ENCODE measurements around the gene FAT1.

FAT1 gene

GRCh38 chr4:186725469-186726425 lies 2.1 kb upstream of the FAT1 start:
- DNase-seq (ENCODE audit: low read depth), result peak; percentile 71

- DNase-seq (ENCODE audit: low read depth), result no peak
Observed at GRCh38 chr4:186724864-186725468, 1.3 kb upstream of the FAT1 start.

GRCh38 chr4:186724058-186724863 lies 605 bp upstream of the FAT1 start:
- no peak for DNase-seq (ENCODE audit: low read depth)

GRCh38 chr4:186722796-186723291 lies 812 bp downstream of the FAT1 start:
- DNase-seq (ENCODE audit: low read depth), result no peak

GRCh38 chr4:186719925-186720694 lies 3.5 kb downstream of the FAT1 start:
- no peak for DNase-seq (ENCODE audit: low read depth)

GRCh38 chr4:186717556-186717955 lies 6.1 kb downstream of the FAT1 start:
- no peak for DNase-seq (ENCODE audit: low read depth)

- DNase-seq (ENCODE audit: low read depth), result no peak
Observed at GRCh38 chr4:186715077-186715476, 8.6 kb downstream of the FAT1 start.

GRCh38 chr4:186714006-186714675 lies 9.5 kb downstream of the FAT1 start:
- no peak for DNase-seq (ENCODE audit: low read depth)

- no peak for DNase-seq (ENCODE audit: low read depth)
Observed at GRCh38 chr4:186712690-186713089, 11.0 kb downstream of the FAT1 start.

- DNase-seq (ENCODE audit: low read depth), result no peak
Observed at GRCh38 chr4:186710521-186711119, 13.0 kb downstream of the FAT1 start.

GRCh38 chr4:186709517-186709916 lies 14.1 kb downstream of the FAT1 start:
- DNase-seq (ENCODE audit: low read depth), result no peak

- DNase-seq (ENCODE audit: low read depth), result no peak
Observed at GRCh38 chr4:186708554-186708953, 15.1 kb downstream of the FAT1 start.

GRCh38 chr4:186707996-186708395 lies 15.7 kb downstream of the FAT1 start:
- no peak for DNase-seq (ENCODE audit: low read depth)

- DNase-seq (ENCODE audit: low read depth), result no peak
Observed at GRCh38 chr4:186707574-186707973, 16.1 kb downstream of the FAT1 start.

- no peak for DNase-seq (ENCODE audit: low read depth)
Observed at GRCh38 chr4:186704057-186704456, 19.6 kb downstream of the FAT1 start.

- DNase-seq (ENCODE audit: low read depth), result no peak
Observed at GRCh38 chr4:186703510-186703909, 20.1 kb downstream of the FAT1 start.

GRCh38 chr4:186702940-186703339 lies 20.7 kb downstream of the FAT1 start:
- DNase-seq (ENCODE audit: low read depth), result no peak

- no peak for DNase-seq (ENCODE audit: low read depth)
Observed at GRCh38 chr4:186702297-186702696, 21.4 kb downstream of the FAT1 start.

GRCh38 chr4:186701788-186702187 lies 21.9 kb downstream of the FAT1 start:
- DNase-seq (ENCODE audit: low read depth), result no peak

- no peak for DNase-seq (ENCODE audit: low read depth)
Observed at GRCh38 chr4:186701273-186701672, 22.4 kb downstream of the FAT1 start.

GRCh38 chr4:186700746-186701145 lies 22.9 kb downstream of the FAT1 start:
- DNase-seq (ENCODE audit: low read depth), result no peak
